Cerebellar cortex (tissue), 1 donor: ENCODE results near the gene ANKRD28.
A peak's percentile ranks its signal among the peaks of the same experiment; 100 is the strongest.

ENCODE experiments used
- DNase-seq: peaks from one replicate; pipeline ENCODE4 v3.0.0-alpha.2; 2015; ENCODE audit warnings: low spot score

Gene ANKRD28

GRCh38 chr3:15722877-15723623, 74.7 kb downstream of the ANKRD28 start:
- DNase-seq, result no peak

GRCh38 chr3:15716178-15716577, 81.6 kb downstream of the ANKRD28 start:
- DNase-seq, result no peak

GRCh38 chr3:15714448-15714847, 83.3 kb downstream of the ANKRD28 start:
- DNase-seq, result no peak

- DNase-seq, result no peak
These were observed 84.4 kb downstream of the ANKRD28 start for GRCh38 chr3:15713364-15713763.

- no peak for DNase-seq
These were observed 86.5 kb downstream of the ANKRD28 start for GRCh38 chr3:15711281-15711680.

GRCh38 chr3:15708882-15709677, 88.7 kb downstream of the ANKRD28 start:
- DNase-seq, result no peak

- DNase-seq, result no peak
These were observed 90.0 kb downstream of the ANKRD28 start for GRCh38 chr3:15707779-15708178.

GRCh38 chr3:15703346-15703745, 94.4 kb downstream of the ANKRD28 start:
- DNase-seq, result no peak

GRCh38 chr3:15694628-15695027, 103.2 kb downstream of the ANKRD28 start:
- no peak for DNase-seq

GRCh38 chr3:15693355-15693754, 104.4 kb downstream of the ANKRD28 start:
- no peak for DNase-seq

GRCh38 chr3:15690748-15691147, 107.0 kb downstream of the ANKRD28 start:
- no peak for DNase-seq

- no peak for DNase-seq
These were observed 107.5 kb downstream of the ANKRD28 start for GRCh38 chr3:15690230-15690629.

GRCh38 chr3:15685927-15686326, 111.9 kb downstream of the ANKRD28 start:
- DNase-seq, result no peak

- DNase-seq, result no peak
These were observed 114.5 kb downstream of the ANKRD28 start for GRCh38 chr3:15683253-15683652.

- DNase-seq, result peak; percentile 35
These were observed 115.1 kb downstream of the ANKRD28 start for GRCh38 chr3:15682561-15683185.

GRCh38 chr3:15681668-15682067, 116.1 kb downstream of the ANKRD28 start:
- no peak for DNase-seq

- DNase-seq, result no peak
These were observed 118.5 kb downstream of the ANKRD28 start for GRCh38 chr3:15679306-15679705.

GRCh38 chr3:15676259-15676658, 121.5 kb downstream of the ANKRD28 start:
- DNase-seq, result no peak

GRCh38 chr3:15673536-15673935, 124.2 kb downstream of the ANKRD28 start:
- DNase-seq, result no peak

GRCh38 chr3:15667484-15667883, 130.3 kb downstream of the ANKRD28 start:
- no peak for DNase-seq

GRCh38 chr3:15666277-15666676, 131.5 kb downstream of the ANKRD28 start:
- DNase-seq, result no peak

GRCh38 chr3:15665510-15666150, 132.1 kb downstream of the ANKRD28 start:
- no peak for DNase-seq
